IPS DF 6.9 (cell line): ENCODE measurements around the gene OPN1LW.
A peak's percentile ranks its signal among the peaks of the same experiment; 100 is the strongest.
"Not testable (repeated sequence)": the region's sequence is repeated elsewhere in the genome, so short reads cannot be mapped to it uniquely, and the experiment has no call there.

Experiments
- DNase-seq: peaks from one replicate; pipeline ENCODE4 v3.0.0-alpha.2; 2013; ENCODE audit warnings: low read depth, low spot score
- H3K27ac ChIP-seq: one replicate; pipeline ENCODE4 v1.5.1; 2013; ENCODE audit warnings: low read length, control low read depth
- H3K27me3 ChIP-seq: 2 replicates; pipeline ENCODE4 v1.6.1; 2013; ENCODE audit warnings: mild to moderate bottlenecking, low read length; ENCODE audit not compliant: control insufficient read depth, insufficient read depth
- H3K36me3 ChIP-seq: 2 replicates; pipeline ENCODE4 v1.6.1; 2013; ENCODE audit warnings: low read length; ENCODE audit not compliant: control insufficient read depth, insufficient read depth
- H3K4me1 ChIP-seq: 2 replicates; pipeline ENCODE4 v1.6.1; 2013; ENCODE audit warnings: low read length; ENCODE audit not compliant: control insufficient read depth, insufficient read depth
- H3K4me3 ChIP-seq: 2 replicates; pipeline ENCODE4 v1.5.1; 2013; ENCODE audit warnings: mild to moderate bottlenecking, low read length
- H3K9me3 ChIP-seq: 2 replicates; pipeline ENCODE4 v1.6.1; 2013; ENCODE audit warnings: low read length, inconsistent platforms; ENCODE audit not compliant: control insufficient read depth, insufficient read depth
- WGBS: extraction: QIAGEN DNeasy Blood & Tissue Kit; methylation state at CpG from one replicate; pipeline ENCODE4 v1.1.7; 2013; ENCODE audit warnings: mixed read lengths, missing lambda C conversion rate; ENCODE audit not compliant: insufficient read length, insufficient coverage; 5-methylcytosine and 5-hydroxymethylcytosine counted together

OPN1LW gene

GRCh38 chrX:154144010-154144409, at the start of gene OPN1LW:
TSS of gene OPN1LW (plus strand) at chrX:154144243. CDS start at chrX:154144284, 41 bp downstream.
- not testable (repeated sequence) for H3K9me3 ChIP-seq, H3K27me3 ChIP-seq, H3K27ac ChIP-seq, H3K4me1 ChIP-seq, H3K4me3 ChIP-seq, H3K36me3 ChIP-seq, DNase-seq
- WGBS, result no CpG with 5 or more reads among the region's 15 CpGs

DNA sequence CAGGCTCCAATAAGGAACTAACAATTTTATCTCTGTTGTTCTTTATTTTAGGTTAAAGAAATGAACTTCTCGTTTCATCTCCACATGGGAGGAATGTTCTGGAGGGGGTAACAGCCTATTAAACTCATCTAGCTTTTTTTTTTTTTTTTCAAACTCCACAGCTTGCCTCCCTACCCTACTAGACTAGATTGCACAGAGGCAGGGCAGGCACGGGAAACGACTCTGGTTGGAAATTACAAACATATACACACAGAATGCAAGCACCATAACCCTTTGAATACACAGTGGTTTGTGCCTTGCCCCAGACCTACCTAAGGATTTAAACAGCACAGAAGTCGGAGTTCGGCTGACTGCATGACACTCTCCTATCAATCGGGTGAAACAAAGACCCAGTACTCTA, 49.2 kb upstream of the OPN1LW start:
- Histone ChIP-seq H3K36me3 (no peaks in the 10 kb centered on the region; the same call in 1 of the 2 replicates), H3K4me1 (peaks cover 3% of the 10 kb centered on the region; the same call in 1 of the 2 replicates), H3K27ac (no peak overlapping the region), H3K4me3 (no peak overlapping the region), H3K9me3 (no peaks in the 10 kb centered on the region), H3K27me3 (no peaks in the 10 kb centered on the region)
- DNase-seq, result no peak
- WGBS, result no CpG with 5 or more reads among the region's 6 CpGs

- H3K27ac ChIP-seq, result no peak overlapping the region
- no CpG with 5 or more reads among the region's 31 CpGs for WGBS
- H3K27me3 ChIP-seq, result no peaks in the 10 kb centered on the region
- H3K4me3 ChIP-seq, result peak overlapping the region; percentile 98; the same call in 1 of the 2 replicates
- no peak for DNase-seq
- no peaks in the 10 kb centered on the region for H3K9me3 ChIP-seq
- peaks cover 3% of the 10 kb centered on the region; the same call in 1 of the 2 replicates for H3K4me1 ChIP-seq
- no peaks in the 10 kb centered on the region; the same call in 1 of the 2 replicates for H3K36me3 ChIP-seq
These were observed 47.7 kb upstream of the OPN1LW start for GRCh38 chrX:154096140-154097002.

- H3K27me3 ChIP-seq, result no peaks in the 10 kb centered on the region
- no peak overlapping the region for H3K27ac ChIP-seq
- H3K4me1 ChIP-seq, result peaks cover 3% of the 10 kb centered on the region; the same call in 1 of the 2 replicates
- DNase-seq, result no peak
- WGBS, result no CpG with 5 or more reads among the region's 80 CpGs
- no peaks in the 10 kb centered on the region for H3K9me3 ChIP-seq
- peak overlapping the region; percentile 98; the same call in 1 of the 2 replicates for H3K4me3 ChIP-seq
- H3K36me3 ChIP-seq, result no peaks in the 10 kb centered on the region; the same call in 1 of the 2 replicates
These were observed 46.9 kb upstream of the OPN1LW start for GRCh38 chrX:154097003-154097588.

DNA sequence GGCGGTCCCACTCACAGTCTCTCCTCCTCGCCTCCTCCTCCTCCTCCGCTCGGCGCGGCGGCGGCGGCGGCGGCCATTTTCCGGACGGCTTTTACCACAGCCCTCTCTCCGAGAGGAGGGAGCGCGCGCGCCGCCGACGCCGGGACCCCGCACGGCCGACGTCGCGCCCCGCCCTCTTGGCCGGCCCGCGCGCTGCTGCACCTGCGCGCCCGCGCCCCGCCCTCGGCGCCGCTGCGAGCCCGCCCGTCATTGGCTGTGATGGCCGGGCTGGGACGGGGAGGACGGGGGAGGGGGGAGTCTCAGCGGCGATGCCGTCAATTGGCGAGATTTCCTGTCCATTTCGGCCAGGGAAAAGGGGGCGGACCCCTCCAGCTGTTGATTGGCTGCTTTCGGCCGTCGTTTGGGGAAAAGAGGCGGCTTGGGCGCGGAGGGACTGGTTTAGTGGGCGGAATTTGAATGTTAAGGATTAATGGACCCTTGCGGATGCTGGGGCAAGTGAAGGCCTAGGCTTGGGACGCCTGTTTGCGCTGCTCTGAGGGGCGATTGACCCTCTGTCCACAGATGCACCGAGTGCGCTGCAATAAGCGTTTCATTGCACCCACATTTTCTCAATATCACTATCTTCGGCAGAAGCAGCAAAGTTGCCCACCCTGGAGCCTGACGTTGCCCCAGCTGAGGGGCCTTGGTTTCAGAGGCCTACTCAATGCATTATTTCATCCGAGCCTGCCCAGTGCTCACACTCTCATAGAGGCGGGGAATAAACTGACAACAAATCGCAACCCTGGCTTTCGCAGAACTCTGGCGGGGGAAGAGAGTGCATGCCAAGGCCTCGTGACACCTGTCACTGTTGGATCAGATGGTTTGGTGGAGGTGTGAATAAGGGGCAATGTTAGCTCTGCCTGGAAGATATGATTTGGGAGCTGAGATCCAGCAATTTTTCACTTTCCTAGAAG, 46.2 kb upstream of the OPN1LW start, which contains the start of gene MECP2:
TSS of gene MECP2 (minus strand) at position 129 of the 953 bp plus-strand sequence.
- Histone ChIP-seq H3K27me3 (no peaks in the 10 kb centered on the region), H3K9me3 (no peaks in the 10 kb centered on the region), H3K27ac (no peak within 1 kb of the TSS), H3K36me3 (no peaks in the 10 kb centered on the region; the same call in 1 of the 2 replicates), H3K4me1 (peaks cover 3% of the 10 kb centered on the region; the same call in 1 of the 2 replicates), H3K4me3 (peak within 1 kb of the TSS; percentile 98; the same call in 1 of the 2 replicates)
- no CpG with 5 or more reads among the region's 75 CpGs for WGBS
- DNase-seq, result peak; percentile 67

DNA sequence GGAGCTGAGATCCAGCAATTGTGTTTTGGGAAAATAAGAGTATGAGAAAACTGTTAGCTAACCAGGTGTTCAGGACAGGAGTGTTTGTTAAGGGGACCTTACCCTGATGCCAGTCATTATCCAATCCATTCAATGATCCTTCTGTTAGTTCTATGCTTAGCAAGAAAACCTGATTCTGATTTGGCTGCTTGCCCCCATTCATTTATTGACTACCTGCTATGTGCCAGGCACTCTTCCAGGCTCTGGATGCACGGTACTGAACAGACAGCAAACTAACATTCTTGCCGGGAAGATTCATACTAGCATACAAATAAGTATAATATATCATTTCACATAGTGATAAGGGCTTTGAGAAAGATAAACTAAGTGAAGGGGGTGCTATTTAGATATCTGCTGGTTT, 45.5 kb upstream of the OPN1LW start:
- no peaks in the 10 kb centered on the region for H3K9me3 ChIP-seq

DNA sequence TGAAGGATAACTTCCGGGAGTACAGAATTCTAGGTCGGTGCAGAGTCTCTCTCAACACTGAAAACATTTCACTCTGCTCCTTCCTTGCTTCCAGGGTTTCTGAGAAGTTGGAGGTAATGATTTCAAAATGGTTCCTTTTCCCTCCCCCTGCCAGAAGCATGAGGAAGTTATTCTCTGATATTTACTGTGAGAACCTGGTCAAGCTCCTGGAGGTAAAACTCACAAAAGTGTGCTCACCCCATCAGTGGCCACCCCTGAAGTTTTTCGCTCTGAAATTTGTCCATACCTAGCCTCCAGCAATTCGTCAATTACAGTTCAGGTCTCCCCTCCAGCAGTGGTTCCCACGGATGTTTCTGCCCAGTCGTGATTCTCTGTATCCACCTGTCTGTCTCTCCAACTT, 30.3 kb upstream of the OPN1LW start:
- no peaks in the 10 kb centered on the region for H3K36me3 ChIP-seq
- no peak for DNase-seq
- H3K4me3 ChIP-seq, result no peak overlapping the region
- H3K4me1 ChIP-seq, result no peaks in the 10 kb centered on the region
- H3K9me3 ChIP-seq, result no peaks in the 10 kb centered on the region
- no CpG with 5 or more reads among the region's 6 CpGs for WGBS
- H3K27me3 ChIP-seq, result no peaks in the 10 kb centered on the region
- no peak overlapping the region for H3K27ac ChIP-seq

More for the DNA sequence above, 45.5 kb upstream of the OPN1LW start:
- Histone ChIP-seq H3K4me3 (no peak overlapping the region), H3K27ac (no peak overlapping the region), H3K36me3 (no peaks in the 10 kb centered on the region; the same call in 1 of the 2 replicates), H3K4me1 (peaks cover 3% of the 10 kb centered on the region; the same call in 1 of the 2 replicates), H3K27me3 (no peaks in the 10 kb centered on the region)
- no CpG with 5 or more reads among the region's 2 CpGs for WGBS
- no peak for DNase-seq

- no CpG with 5 or more reads among the region's 5 CpGs for WGBS
- DNase-seq, result no peak
- H3K4me3 ChIP-seq, result no peak overlapping the region
- no peaks in the 10 kb centered on the region for H3K4me1 ChIP-seq
- H3K27ac ChIP-seq, result no peak overlapping the region
- H3K9me3 ChIP-seq, result no peaks in the 10 kb centered on the region
- no peaks in the 10 kb centered on the region for H3K36me3 ChIP-seq
- H3K27me3 ChIP-seq, result no peaks in the 10 kb centered on the region
These were observed 29.4 kb upstream of the OPN1LW start for GRCh38 chrX:154114652-154115051.

- Histone ChIP-seq H3K27me3 (no peaks in the 10 kb centered on the region), H3K9me3 (no peaks in the 10 kb centered on the region), H3K4me1 (no peaks in the 10 kb centered on the region), H3K4me3 (no peak overlapping the region), H3K36me3 (no peaks in the 10 kb centered on the region), H3K27ac (no peak overlapping the region)
- no peak for DNase-seq
- no CpG with 5 or more reads among the region's 10 CpGs for WGBS
These were observed 29.0 kb upstream of the OPN1LW start for GRCh38 chrX:154115071-154115470.

GRCh38 chrX:154115750-154116149, 28.3 kb upstream of the OPN1LW start:
- no peak for DNase-seq
- H3K36me3 ChIP-seq, result no peaks in the 10 kb centered on the region
- no CpG with 5 or more reads among the region's 5 CpGs for WGBS
- H3K27me3 ChIP-seq, result no peaks in the 10 kb centered on the region
- H3K27ac ChIP-seq, result no peak overlapping the region
- no peaks in the 10 kb centered on the region for H3K9me3 ChIP-seq
- no peaks in the 10 kb centered on the region for H3K4me1 ChIP-seq
- no peak overlapping the region for H3K4me3 ChIP-seq
